Bone marrow (tissue), 2 donors: ENCODE measurements around the gene PLEKHN1.
"Not testable (repeated sequence)": the region's sequence is repeated elsewhere in the genome, so short reads cannot be mapped to it uniquely, and the experiment has no call there.

Source experiments
- DNase-seq, 2 donors: peaks; one replicate each; lab custom pipeline; 2025; lab: John Stamatoyannopoulos, UW

PLEKHN1 gene

DNA sequence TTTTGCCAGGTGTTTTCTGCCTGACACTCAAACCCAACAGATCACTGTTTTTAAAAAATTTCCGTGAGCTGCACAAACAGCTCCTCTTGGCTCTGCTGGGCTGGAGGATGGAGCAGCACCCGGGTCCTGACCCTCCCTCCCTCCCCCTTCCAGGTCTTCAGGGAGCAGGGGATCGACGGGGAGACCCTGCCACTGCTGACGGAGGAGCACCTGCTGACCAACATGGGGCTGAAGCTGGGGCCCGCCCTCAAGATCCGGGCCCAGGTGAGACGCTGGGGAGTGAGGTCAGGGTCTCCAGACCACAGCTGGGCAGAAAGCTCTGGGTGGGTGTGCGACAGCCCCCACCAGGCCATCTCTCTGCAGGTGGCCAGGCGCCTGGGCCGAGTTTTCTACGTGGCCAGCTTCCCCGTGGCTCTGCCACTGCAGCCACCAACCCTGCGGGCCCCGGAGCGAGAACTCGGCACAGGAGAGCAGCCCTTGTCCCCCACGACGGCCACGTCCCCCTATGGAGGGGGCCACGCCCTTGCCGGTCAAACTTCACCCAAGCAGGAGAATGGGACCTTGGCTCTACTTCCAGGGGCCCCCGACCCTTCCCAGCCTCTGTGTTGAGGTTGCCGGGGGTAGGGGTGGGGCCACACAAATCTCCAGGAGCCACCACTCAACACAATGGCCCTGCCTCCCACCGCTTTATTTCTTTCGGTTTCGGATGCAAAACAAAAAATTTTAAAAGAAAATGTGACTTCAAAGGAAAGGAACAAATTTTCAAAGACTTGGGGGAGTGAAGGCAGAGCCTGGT lies 22.5 kb upstream of the PLEKHN1 start:
- no peak for DNase-seq

DNA sequence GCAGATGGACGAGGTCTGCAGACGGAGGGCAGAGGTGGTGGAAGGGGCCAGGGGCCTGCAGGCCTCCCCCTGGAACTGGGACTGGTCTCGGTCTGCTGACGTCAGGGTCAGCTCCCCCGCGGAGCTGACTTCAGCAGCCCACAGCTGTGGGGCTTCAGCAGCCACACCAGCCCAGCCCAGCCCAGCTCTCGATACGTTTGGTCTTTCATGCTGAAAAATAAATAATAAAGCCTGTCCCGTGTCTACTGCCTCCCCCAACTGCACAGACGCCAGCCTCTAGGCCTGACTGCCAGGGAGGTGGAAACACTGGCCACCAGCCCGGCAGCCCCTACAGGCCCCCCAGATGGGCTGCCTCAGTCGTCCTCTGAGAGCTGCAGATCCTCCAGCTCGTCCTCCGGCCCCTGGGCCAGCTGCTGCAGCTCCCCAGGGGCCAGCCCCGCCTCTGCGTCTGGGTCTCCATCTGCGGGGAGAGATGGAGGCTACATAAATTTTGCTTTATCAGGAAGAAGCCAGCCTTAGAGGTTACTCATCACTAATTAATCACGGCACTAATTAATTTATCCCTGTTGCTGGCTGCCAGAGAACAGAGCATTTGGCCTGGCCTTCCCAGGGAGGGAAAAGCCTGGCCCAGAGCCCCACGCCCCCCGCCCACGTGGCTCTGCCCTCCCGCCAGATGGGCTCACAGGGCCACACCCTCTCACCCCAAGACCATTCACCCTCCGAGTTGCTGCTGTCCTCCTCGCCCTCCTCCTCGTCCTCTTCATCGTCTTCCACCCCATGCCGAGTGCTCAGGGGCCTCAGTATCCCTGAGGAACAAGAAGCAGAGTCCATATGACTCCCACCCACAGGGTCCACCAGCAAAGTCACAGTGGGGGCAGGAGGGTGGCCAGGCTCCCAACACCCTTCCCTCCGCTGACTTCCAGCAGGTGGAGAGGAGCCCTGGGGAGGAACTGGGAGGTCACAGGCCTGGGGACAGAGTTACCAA lies 21.6 kb upstream of the PLEKHN1 start:
- no peak for DNase-seq

DNA sequence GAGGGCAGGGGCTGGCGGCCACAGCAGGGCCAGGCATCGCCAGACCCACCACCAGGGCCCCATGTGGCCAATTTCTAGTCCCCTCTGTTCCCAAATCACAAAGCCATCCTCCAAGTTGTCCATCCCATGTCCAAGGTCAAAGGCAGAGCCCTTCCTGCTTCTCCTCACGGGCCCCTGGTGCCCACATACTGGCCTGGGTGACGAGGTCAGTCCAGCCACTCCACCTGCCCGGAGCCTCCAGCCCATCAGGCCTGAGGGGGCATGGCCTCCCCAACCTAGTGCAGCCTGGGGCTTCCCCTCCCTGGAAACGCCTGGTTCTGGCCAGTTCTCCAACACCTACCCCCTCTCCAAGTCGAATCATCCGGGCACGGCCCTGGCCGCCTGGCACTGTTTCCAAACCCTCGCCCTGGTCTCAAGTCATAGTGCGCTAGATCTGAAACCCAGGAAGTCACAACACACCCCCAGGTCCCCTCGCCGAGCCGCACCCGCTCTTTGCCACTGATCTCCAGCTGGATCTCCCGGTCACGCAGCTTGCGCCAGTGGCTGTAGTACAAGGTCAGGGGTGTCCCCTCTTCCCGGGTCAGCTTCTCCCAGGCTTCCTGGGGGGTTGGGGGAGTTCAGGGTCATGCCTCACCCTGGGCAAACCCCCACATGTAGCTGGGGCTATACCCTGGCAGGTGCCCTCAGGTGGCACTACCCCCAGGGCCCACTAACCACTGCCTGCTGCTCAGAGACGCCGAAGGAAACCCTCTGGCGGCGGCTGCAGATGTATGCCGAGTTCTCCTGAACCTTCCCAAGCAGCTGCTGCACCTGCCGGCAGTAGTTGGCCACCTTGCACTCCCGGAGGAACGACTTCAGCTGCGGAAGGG lies 20.4 kb upstream of the PLEKHN1 start:
- no peak for DNase-seq

DNA sequence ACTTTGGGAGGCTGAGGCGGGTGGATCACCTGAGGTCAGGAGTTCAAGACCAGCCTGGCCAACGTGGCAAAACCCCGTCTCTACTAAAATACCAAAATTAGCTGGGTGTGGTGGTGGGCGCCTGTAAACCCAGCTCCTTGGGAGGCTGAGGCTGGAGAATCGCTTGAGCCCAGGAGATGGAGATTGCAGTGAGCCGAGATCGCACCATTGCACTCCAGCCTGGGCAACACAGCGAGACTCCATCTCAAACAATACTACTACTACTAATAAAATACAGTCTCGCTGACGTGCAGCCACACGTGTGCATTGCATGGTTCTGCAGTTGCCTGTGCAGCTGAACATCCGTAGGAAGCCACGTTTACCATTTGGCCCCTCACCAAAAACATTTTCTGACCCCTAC lies 19.5 kb upstream of the PLEKHN1 start:
- DNase-seq: not testable (repeated sequence)

DNA sequence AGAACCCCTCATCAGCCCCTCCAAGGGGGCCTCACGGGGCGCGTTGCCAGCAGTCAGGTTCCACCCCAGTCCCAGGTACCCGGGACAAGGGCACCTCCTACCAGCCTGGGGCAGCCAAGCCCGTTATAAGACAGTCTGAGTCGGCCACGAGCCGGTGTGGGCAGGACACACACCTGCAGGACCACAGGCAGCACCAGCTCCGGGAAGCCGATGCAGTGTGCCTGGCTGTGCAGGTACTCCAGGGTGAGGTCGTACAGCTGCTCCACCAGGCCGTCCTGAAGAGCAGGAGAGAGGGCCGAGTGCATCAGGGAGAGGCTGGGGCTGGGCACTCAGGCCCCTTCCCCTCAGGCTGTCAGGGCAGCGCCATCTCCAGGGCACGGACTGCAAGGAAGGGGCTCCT lies 18.3 kb upstream of the PLEKHN1 start:
- no peak for DNase-seq

DNA sequence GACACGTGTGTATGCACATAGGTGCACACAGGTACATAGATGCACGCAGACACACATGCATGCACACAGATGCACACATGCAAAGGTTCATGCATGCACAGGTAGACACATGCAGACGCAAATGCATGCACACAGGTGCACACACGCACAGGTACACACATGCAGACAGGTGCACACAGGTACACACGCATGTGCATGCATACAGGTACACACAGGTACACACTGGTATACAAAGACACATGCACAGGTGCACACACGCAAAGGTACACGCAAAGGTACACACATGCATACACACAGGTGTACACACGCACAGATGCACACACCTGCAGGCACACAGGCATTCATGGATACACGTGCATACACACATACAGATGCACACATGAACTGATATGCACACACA lies 16.0 kb upstream of the PLEKHN1 start:
- DNase-seq: no peak

DNA sequence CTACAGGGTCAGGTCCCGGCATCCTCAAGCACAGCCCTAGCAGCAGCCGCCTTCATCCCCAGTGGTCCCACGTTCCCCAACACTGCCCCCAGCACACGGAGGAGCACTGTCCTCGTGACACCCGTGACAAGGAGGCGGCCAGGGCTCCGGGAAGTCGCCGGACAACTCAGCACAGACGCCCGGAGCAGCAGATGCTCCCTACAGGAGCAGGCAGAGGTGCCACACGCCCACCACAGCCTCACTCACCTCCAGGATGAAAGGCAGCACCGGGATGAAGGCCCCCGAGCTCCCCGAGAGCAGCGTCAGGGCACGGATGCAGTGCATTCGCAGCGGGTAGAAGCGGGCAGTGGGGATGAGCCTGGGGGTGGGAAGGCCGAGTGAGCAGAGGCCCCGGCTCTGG lies 15.4 kb upstream of the PLEKHN1 start:
- DNase-seq: no peak

DNA sequence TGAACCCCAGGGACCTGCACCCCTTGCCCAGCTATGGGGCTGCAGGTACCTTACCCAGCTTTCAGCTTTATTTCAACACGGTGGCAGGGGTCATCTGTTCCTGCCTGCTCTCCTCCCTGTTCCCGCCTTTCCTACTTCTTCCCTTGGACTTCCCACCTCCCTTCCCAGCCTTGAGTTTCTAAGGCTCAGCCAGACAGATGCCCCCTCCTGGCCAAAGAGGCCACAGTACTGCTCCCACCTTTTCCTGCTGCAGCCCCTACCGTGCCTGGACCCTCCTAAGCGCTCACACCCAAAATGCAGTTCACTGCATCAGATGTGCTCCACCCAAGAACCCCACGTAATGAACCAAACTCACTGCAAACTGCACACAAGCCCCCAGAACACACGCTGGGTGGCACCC lies 14.9 kb upstream of the PLEKHN1 start:
- no peak for DNase-seq

DNA sequence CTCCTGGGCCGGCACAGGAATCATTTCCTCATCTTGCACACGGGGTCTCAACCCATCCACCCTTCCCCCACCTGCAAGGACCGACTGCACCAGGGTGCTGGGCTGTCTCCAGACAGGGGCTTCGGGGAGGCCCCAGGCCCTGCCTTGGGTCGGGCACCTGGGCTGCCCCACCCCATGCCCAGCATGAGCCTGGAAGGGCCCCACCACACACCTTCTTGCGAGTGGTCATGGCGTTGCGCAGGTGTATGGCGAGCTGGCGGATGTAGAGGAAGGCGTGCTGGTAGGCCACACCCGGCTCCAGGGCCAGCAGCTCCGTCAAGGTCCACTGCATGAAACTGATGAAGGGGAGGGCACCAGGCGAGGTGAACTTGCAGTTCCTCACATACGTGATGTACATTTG lies 14.1 kb upstream of the PLEKHN1 start:
- DNase-seq: no peak

DNA sequence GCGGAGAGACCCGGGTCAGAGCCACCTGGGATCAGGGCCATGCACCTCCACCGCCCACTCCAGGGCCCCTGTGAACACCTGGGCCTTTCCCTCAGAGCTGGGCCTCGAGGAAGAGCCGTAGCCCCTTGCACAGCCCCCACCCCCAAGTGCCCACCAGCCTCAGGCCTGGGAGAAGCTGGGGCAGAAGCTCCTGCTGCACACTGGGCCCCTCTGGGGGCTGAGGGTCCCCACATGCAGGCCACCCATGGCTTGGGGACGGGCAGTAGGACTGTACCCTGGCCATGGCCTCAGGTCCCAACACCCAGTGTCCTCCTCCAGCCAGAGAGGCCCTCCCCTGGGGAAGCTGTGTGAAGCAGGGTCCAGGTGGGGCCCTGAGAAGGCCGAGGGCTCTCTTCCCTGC lies 13.7 kb upstream of the PLEKHN1 start:
- no peak for DNase-seq

DNA sequence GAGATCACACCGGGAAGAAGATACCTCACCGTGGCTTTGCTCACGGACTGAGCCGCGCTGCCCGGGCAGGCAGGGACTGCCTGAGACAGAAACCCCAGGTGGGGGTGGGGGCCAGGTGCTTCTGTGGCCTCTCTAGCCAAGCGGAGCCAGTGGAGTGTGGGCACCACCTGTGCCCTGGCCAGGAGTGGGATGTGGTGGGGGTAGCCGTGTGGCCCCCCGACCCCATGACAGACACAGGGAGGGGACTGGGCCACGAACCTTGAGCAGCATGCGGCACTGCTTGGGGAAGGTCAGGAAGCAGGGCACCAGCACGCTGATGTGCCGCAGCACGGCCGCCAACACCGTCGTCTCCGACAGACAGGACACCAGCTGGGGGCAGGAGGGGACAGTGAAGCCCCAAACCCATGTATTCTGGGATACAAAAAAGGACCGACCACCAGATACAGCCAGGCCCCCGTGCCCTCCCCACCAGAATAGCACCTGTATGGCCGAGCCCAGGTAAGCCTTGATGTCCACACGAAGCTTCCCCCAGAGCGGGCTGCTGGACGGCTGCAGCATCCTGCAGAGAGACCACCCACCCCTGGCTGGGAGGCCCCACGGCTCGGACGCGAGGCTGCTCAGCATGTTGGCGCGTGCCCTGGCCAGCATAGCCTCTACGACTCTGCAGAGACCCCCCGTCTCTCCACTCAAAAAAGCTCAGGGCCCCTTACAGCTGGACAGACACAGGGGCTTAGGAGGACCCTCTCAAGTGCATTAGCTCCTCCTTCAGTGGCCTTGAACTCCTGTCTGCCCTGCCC lies 12.6 kb upstream of the PLEKHN1 start:
- DNase-seq: no peak

DNA sequence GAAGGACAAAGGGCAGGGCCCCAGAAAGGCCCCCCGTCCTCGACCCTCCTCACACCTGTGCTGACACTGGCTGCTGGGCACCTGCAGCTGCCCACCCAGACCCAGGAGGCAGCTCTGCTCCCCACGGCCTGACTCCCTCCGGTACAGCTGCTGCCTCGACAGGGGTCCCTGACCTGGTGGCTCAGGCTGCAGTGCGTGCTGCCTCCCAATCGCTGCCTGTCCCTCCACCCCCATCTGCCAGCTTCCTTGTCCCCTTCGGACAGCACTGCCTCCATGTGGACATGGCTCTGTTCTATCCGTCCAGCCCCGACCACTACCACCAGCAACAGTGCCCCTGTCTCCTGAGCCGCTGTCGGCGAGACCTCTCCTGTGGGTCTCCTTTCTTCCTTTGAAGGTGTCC lies 11.4 kb upstream of the PLEKHN1 start:
- DNase-seq: no peak

DNA sequence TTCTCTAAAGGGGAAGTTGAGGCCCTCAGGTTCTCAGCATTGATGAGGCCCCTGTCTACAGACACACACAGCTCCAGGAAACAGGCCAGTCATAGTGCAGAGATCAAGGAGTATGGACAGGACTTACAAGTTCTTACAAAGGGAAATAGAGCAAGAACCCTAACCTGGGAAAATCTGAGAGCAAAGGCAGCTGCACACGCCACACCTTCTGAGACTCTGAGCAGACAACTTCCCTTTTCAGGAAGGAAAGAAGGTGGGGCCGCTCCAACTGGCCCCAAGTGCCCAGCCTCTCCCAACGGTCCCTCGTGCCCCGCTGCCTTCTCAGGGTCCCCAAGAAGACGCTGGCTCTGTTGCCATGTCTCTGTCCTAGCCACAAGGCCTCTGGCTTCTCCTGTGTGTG lies 10.8 kb upstream of the PLEKHN1 start:
- no peak for DNase-seq

DNA sequence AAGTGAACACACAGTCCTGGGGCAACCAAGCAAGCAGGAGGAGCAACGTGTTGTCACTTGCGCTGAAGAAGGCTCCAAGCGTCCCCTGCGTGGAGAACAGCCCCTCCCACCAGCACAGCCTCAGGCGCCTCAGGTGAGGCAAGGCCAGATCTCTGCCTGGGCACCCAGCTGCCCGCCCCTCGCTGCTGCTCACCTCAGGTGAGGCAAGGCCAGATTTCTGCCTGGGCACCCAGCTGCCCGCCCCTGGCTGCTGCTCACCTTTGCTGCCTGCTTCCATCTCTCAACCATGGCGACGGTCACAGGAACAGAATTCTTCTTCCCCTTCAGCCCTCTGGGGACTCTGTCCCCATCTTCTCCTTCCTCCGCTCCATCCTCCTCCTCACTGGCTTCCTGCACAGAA lies 9.6 kb upstream of the PLEKHN1 start:
- DNase-seq: no peak

DNA sequence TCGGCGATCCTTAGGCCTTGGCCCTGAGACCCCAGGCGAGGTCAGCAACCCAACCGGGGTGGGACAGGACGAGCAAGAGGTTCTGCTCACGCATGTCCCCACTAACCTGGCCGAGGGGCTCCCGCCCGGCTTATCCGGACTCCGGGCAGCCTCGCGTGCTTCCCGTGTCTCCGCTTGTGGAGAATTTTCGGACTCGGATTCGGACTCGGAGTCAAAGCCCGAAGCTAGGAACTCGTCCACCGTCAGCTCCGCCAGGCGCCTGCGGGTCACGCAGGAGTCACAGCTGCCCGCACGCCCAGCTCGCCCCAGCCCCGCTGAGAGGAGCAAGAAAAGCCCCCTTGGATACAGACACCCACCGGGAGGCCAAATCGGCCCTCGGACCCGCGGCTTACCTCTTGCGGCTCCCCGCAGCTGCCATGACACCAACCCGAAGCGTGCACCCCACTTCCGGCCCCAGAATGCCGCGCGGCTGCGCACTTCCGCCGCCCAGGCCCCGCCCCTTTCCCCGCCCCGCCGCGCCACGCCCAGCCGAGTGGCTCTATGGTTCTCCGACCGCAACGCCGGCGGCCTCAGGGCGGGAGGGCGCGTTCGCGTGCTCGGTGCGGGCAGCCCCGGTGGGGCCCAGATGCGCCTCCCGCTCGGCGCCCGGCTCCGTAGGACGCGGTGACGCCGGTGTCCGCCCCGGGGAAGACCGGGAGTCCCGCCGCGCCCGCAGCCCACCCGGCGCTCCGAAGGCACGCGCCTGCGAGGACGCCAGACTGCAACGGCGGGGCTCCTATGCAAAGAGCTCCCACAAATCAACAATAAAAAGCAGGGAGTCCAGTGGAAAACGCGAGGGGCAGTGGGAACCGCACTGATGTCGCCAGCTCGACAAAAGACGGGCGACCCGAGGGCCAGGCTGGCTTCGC lies 7.2 kb upstream of the PLEKHN1 start, which contains the start of gene NOC2L:
Gene NOC2L (minus strand): TSS at position 434 of the 908 bp plus-strand sequence. CDS start 16 bp downstream, at position 418.
- peak; percentile 73 to 95 for DNase-seq

DNA sequence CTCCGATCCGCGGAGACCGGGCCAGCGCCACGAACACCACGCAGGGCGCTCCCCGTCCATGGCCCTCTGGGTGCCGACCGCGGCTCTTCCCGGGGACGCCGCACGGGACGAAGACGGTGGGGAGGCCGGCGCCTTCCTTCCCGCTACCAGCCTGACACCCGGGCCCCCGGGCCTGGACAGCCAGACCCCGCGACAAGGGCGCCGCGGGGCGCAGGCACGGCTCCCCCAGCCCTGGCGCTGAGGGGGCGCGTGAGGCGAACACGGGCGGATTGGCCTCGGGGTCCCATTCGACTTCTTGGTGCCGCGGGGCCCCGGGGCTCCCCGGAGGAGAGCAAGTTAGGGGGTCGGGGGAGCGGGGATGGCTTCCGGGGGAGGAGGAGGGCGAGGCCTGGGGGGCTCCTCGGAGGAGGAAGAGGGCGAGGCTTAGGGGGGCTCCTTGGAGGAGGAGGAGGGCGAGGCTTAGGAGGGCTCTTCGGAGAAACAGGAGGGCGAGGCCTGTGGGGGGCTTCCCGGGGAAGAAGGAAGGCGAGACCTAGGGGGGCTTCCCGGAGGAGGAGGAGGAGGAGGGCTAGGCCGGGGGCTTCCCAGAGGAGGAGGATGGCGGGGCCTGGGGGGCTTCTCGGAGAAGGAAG lies 6.4 kb upstream of the PLEKHN1 start:
- DNase-seq: no peak

DNA sequence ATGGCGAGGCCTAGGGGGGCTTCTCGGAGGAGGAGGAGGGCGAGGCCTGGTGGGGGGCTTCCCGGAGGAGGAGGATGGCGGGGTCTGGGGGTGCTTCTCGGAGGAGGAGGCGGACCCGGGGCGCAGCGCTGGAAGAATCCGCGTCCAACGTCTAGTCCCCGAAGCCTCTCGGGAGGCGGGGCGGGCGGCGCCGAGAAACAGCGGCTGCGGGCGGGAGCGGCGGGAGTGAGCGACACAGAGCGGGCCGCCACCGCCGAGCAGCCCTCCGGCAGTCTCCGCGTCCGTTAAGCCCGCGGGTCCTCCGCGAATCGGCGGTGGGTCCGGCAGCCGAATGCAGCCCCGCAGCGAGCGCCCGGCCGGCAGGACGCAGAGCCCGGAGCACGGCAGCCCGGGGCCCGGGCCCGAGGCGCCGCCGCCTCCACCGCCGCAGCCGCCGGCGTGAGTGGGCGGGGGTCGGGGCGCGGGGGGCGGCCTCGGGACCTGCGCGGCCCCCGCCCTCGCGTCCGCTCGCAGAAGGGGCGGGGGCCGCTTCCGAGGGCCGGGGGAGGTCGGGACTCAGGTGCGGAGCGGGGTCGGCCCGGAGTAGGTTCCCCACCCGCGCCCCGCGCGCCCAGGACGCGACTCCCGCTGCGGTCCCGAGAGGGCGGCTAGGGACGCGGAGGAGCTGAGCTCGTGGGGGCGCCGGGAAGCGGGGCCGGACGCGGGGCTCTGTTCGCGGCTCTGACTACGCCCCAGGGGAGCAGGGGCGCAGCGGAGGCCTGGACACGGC lies 5.7 kb upstream of the PLEKHN1 start, which contains the start of gene KLHL17:
Gene KLHL17 (plus strand): TSS at position 222 of the 769 bp plus-strand sequence. CDS start 110 bp downstream, at position 332.
- peak in 1 of 2 donors; percentile 28 for DNase-seq

DNA sequence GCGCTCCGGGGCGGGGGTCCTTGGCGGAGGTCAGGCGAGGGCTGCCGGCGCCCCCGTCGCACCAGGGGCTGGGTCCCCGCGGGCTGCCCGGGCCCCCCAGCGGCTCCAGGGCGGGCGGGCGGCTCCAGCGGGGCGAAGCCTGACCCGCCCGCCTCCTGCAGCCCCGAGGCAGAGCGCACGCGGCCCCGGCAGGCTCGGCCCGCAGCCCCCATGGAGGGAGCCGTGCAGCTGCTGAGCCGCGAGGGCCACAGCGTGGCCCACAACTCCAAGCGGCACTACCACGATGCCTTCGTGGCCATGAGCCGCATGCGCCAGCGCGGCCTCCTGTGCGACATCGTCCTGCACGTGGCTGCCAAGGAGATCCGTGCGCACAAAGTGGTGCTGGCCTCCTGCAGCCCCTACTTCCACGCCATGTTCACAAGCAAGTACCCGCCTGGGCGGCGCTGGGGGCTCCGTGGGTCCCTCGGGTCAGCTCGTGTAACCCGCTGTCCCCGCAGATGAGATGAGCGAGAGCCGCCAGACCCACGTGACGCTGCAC lies 5.1 kb upstream of the PLEKHN1 start:
- DNase-seq: no peak
